ENCODE data around the gene AKAP5. TPM values are rescaled to one million over a fixed set of nuclear protein-coding genes. Genes with fewer than 3 reads are reported as not detected.
A peak's percentile ranks its signal among the peaks of the same experiment; 100 is the strongest.

Gene AKAP5
- total and polyA plus RNA-seq, 2 of the 13 experiments (the other 11 are each of a cell fraction or from before 2014, with no cell fraction given) = 0.18 to 1.5 TPM

DNA sequence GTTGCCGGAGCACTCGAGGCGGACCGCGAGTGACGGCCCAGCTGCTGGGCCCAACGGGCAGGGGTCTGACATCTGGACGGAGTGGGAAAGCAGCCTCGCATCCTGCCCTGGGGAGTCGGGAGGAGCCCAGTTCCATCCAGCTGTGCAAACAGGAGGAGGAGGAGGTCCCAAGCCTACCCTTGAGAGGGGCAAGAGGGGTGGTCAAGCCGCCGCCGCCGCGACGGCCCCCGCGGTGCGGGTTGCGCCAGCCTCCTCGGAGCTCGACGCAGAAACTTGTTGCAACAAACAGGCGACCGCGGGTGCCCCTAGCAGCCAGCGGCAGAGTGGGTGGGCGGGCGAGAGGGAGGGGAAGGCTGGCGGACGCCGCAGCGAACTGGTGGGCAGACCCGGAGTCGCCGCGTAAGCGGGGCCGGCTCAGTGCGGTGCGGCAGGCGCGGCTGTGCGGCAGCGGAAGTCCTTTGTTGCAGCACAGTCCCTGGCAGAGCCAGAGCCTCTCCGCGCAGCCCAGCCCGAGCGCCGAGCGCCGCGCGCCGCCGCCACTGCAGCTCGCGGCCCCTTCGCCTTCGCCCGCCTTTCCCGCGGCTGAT lies 39.1 kb downstream of the AKAP5 start, which contains the start of gene ZBTB1 (continued):
- TF ChIP-seq KLF16 (CRISPR knock-in tag; IDR thresholded peaks at IDR 0.05) = peak in 1 of 2 experiments; percentile 30; a peak in 1 of 4 replicates
- peak; percentile 25; the same call in 1 of the 2 replicates for TF ChIP-seq HES4 (CRISPR knock-in tag; IDR thresholded peaks at IDR 0.05; ENCODE audit: borderline replicate concordance)
- peak; percentile 17; the same call in 1 of the 2 replicates for TF ChIP-seq ZNF547 (CRISPR knock-in tag; IDR thresholded peaks at IDR 0.05)
- no peak for TF ChIP-seq PHF5A (CRISPR knock-in tag; IDR thresholded peaks at IDR 0.05; ENCODE audit: low read depth, unreplicated experiment)
- no peak for TF ChIP-seq SP1 (IDR thresholded peaks at IDR 0.05)
- no peak; the same call in 1 of the 2 replicates for TF ChIP-seq SP1 (CRISPR knock-in tag; IDR thresholded peaks at IDR 0.05)
- TF ChIP-seq, protein P1, sequence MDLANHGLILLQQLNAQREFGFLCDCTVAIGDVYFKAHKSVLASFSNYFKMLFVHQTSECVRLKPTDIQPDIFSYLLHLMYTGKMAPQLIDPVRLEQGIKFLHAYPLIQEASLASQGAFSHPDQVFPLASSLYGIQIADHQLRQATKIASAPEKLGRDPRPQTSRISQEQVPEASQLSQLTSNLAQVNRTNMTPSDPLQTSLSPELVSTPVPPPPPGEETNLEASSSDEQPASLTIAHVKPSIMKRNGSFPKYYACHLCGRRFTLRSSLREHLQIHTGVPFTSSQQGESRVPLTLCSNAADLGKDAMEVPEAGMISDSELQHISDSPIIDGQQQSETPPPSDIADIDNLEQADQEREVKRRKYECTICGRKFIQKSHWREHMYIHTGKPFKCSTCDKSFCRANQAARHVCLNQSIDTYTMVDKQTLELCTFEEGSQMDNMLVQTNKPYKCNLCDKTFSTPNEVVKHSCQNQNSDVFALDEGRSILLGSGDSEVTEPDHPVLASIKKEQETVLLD (CRISPR knock-in tag; IDR thresholded peaks at IDR 0.05; ENCODE audit: low read depth) = peak; percentile 13
- TF ChIP-seq, protein P2, sequence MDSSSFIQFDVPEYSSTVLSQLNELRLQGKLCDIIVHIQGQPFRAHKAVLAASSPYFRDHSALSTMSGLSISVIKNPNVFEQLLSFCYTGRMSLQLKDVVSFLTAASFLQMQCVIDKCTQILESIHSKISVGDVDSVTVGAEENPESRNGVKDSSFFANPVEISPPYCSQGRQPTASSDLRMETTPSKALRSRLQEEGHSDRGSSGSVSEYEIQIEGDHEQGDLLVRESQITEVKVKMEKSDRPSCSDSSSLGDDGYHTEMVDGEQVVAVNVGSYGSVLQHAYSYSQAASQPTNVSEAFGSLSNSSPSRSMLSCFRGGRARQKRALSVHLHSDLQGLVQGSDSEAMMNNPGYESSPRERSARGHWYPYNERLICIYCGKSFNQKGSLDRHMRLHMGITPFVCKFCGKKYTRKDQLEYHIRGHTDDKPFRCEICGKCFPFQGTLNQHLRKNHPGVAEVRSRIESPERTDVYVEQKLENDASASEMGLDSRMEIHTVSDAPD (CRISPR knock-in tag; IDR thresholded peaks at IDR 0.05) = 0 out of 2 replicates have a peak, but pooled peaks have one; percentile 3
- peak; percentile 13 for TF ChIP-seq SRSF1 (optimal IDR thresholded peaks at IDR 0.05; ENCODE audit: low read depth, low read length)
- TF ChIP-seq GLI4 (CRISPR knock-in tag; IDR thresholded peaks at IDR 0.05; ENCODE audit: borderline replicate concordance) = peak; percentile 54; the same call in 1 of the 2 replicates
- 0 out of 2 replicates have a peak, but pooled peaks have one; percentile 14 for TF ChIP-seq ZNF484 (CRISPR knock-in tag; IDR thresholded peaks at IDR 0.05; ENCODE audit: borderline replicate concordance, low read depth)
- TF ChIP-seq, protein P3, sequence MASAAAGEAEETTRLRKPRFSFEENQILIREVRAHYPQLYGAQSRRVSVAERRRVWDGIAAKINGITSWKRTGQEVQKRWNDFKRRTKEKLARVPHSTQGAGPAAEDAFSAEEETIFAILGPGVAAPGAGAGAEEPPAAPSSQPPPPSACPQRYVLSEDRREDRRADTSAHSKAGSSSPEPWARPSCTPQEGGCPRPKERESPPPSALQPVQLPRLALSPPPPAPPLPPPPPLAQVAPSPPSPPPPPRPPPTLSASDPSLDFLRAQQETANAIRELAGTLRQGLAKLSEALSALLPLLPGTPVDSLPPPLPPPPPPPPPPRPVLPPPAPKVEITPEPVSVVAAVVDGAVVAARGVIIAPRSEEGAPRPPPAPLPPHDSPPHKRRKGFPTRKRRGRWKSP (CRISPR knock-in tag; IDR thresholded peaks at IDR 0.05) = no peak; the same call in 1 of the 2 replicates
- TF ChIP-seq, protein P4, sequence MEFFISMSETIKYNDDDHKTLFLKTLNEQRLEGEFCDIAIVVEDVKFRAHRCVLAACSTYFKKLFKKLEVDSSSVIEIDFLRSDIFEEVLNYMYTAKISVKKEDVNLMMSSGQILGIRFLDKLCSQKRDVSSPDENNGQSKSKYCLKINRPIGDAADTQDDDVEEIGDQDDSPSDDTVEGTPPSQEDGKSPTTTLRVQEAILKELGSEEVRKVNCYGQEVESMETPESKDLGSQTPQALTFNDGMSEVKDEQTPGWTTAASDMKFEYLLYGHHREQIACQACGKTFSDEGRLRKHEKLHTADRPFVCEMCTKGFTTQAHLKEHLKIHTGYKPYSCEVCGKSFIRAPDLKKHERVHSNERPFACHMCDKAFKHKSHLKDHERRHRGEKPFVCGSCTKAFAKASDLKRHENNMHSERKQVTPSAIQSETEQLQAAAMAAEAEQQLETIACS (CRISPR knock-in tag; IDR thresholded peaks at IDR 0.05) = peak; percentile 32; the same call in 1 of the 2 replicates
- TF ChIP-seq, protein P5, sequence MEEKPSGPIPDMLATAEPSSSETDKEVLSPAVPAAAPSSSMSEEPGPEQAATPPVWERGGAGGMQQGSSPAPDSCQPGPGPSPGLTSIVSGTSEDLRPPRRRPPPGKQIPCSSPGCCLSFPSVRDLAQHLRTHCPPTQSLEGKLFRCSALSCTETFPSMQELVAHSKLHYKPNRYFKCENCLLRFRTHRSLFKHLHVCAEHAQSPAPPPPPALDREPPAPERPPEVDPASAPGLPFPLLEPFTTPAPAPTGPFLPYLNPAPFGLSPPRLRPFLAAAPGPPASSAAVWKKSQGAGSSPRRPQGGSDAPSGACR (CRISPR knock-in tag; IDR thresholded peaks at IDR 0.05) = peak; percentile 24; the same call in 1 of the 2 replicates
- TF ChIP-seq SIN3A (IDR thresholded peaks at IDR 0.05; ENCODE audit: borderline replicate concordance, low read depth, low read length) = peak; percentile 58; the same call in 1 of the 2 replicates
- TF ChIP-seq, protein P6, sequence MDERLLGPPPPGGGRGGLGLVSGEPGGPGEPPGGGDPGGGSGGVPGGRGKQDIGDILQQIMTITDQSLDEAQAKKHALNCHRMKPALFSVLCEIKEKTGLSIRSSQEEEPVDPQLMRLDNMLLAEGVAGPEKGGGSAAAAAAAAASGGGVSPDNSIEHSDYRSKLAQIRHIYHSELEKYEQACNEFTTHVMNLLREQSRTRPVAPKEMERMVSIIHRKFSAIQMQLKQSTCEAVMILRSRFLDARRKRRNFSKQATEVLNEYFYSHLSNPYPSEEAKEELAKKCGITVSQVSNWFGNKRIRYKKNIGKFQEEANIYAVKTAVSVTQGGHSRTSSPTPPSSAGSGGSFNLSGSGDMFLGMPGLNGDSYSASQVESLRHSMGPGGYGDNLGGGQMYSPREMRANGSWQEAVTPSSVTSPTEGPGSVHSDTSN (CRISPR knock-in tag; IDR thresholded peaks at IDR 0.05) = no peak
- TF ChIP-seq TAF1 (CRISPR knock-in tag; IDR thresholded peaks at IDR 0.05) = peak; percentile 84

Data from HepG2 (cell line).